Fibroblast of skin of right biceps (primary cell): ENCODE measurements around the gene CGRRF1.

Source experiments
- DNase-seq: peaks from one replicate; pipeline ENCODE4 v3.0.0-alpha.2; 2013

CGRRF1 gene

DNA sequence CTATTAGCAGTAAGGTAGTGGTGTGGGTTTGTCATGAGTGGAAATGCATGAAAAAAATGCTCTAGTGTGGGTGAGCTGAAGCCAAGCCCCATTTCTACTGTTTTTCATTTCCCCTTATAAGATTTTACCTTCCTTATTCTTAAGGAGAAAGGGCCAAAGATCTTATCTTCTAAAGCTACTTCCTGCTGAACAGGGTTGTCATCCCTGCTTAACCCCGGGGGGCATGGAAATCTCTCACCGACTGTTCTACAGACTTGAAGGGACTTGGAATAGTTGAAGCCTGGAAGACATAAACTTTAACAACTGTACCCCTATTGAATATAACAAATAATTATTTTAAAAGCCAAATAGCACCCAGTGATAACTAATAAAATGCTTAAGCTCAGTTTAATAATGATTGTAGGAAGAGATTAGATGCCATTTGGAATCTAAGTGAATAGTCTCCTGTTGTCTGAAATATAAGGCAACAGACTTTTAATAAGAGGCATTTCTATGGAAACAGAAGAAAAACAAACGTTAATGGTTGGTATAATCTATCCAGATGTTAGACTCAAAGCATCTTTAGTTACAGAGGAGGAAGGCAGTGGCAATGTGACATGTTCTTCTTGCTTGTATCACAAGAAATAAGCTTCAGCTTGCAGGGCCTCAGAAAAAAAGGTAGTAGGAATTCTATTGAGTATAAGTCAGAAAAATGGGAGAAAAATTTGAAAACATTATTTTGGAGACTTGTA lies 19.1 kb upstream of the CGRRF1 start:
- no peak for DNase-seq

DNA sequence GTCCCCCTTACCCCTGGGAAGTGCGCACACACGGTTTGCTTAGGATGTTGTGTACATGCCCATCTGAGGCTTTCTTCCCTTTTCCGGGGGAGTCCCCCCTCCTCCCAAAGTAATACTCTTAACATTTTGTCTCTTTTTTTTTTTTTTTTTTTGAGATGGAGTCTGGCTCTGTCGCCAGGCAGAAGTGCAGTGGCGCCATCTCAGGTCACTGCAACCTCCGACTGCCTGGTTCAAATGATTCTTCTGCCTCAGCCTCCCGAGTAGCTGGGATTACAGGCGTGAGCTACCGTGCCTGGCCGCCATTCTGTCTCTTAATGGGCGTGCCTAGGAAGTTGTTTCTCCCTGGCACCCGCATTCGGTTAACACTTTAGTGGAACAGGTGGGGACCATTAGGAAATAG lies 16.4 kb upstream of the CGRRF1 start:
- DNase-seq: no peak

DNA sequence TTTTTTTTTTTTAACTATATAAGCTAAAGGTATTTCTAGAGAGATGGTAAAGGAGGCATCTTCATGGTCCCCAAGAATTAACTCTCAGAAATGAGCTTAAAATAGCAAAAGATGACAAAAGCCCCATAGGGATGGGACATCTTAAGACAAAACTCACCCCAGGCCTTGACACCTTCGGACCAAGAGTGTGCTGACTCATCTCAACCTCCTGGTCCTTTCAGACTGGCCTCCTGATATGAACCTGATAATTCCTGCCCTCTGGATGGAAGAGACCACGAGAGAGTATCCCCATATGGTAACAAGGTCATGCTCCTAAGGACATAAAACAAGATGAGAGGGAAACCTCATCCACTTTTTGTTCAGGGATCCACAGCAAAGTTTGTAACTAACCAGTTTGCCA lies 12.5 kb upstream of the CGRRF1 start:
- no peak for DNase-seq

DNA sequence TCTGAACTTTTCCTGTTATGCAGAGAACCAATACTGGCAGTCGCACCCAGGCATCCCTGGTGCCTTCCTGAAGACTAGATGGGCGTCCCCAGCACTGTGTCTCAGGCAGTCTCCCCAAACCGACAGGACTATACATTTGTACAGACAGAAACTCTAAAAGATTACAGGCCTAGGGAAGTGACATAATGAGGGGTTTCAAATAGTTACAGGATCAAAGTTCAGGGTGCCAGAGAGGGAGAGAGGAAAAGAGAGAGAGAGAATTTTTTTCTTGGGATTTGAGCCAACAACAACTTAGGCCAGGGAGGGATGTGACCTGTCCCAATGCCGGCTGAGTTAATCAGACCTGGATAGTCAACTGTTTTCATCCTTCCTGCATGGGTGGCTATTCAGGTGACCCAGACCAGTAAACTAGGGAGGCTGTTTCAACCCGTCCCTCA lies 11.6 kb upstream of the CGRRF1 start:
- no peak for DNase-seq

DNA sequence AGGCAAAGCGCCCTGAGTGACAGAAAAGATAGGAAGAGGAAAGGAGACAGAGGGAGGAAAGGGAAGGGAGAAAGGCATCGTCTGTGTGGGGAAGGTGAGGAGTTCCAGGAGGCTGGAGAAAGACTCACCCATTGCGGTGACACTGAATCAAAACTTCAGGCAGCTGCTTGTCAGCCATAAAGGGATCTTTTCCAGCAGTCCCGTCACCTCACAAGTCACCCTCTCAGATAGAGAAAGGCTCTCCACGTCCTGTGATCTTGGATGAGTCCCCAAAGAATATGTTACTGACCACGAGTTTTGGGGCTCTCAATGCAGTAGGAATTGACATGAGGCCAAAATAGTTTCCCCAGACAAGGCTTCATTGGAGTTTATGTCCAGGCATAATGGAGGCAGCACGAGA lies 11.1 kb upstream of the CGRRF1 start:
- no peak for DNase-seq

DNA sequence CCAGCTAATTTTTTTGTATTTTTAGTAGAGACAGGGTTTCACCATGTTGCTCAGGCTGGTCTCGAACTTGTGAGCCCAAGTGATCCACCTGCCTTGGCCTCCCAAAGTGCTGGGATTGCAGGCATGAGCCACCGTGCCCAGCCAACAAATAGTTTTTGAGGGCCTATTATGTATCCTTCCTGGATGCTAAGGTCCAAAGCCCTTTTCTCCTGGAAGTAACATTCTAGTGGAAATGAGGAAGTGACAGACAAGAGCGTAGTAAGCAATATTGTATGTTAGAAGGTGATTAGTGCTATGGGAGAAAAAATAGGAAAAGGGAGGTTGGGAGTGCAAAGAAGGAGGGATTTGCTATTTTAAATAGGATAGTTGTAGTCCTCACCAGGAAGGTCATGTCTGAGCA lies 9.0 kb upstream of the CGRRF1 start:
- no peak for DNase-seq

DNA sequence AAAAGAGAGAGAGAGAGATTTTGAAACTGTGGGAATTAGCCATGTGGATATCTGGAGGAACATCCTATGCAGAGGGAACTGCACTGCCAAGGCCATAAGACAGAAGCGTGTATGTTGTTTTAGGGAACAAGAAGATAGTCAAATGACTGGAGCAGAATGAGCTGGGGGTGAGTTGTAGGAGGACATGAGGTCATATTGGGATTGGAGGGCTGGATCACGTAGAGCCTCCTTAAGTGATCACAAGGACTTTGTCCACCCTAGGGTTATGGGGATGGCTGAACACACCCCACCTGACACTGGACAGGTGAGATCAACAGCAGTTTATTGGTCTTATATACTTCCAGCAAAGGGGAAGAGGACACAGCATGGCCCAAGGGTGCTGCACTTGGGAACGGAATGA lies 8.2 kb upstream of the CGRRF1 start:
- DNase-seq: no peak

DNA sequence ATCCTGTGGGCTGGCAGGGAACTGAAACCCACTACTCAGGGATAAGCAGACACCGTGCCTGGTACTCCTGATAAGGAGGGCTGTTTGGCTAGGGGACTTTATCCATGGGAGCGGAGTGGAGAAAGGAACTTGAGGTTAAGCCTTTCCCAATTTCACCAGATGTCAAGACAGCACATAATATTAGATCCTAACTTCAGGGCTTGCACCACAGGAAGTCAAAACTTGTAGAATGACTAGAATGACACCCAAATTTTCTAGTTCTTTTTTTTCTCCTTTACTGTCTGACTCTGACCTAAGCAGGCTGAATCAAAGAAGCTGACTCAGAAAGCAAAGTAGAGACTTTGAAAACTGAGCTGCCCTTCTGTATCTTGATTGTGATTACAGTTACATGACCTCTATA lies 7.1 kb upstream of the CGRRF1 start:
- peak; percentile 28 for DNase-seq

DNA sequence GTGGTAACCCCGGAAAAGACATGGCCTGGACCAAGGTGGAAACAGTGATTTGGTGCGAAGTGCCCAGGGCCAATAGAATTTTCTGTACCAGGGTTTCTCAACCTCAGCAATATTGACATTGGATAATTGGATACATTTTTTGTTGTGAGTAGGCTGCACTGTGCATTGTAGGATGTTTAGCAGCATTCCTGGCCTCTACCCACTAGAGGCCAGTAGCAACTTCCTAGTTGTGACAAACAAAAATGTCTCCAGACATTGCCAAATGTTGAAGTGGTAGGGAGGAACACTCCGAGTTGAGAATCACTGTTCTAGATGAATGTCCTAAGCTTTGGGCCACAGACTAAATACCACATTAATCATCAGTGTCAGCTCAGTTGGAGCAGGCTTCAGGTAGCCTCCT lies 6.2 kb upstream of the CGRRF1 start:
- DNase-seq: peak; percentile 57

DNA sequence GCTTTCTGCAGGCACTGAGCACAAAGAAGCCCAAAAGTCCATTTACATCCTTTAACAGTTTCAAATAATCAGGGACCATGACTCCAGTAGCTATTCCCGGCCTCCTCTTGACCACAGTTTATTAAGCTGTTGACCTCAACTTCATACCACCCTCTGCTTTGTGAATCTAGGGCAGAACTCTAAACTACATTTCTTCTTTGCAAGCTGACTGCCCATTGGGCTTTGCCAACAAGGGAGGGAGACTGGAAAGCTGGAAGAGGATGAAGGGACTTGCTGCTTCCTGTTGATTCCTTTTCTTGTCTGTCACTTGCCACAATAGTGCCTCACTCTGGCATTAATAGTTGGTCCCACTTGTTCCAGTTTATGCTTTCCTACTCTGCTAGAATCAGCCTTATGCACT lies 2.7 kb downstream of the CGRRF1 start:
- no peak for DNase-seq

DNA sequence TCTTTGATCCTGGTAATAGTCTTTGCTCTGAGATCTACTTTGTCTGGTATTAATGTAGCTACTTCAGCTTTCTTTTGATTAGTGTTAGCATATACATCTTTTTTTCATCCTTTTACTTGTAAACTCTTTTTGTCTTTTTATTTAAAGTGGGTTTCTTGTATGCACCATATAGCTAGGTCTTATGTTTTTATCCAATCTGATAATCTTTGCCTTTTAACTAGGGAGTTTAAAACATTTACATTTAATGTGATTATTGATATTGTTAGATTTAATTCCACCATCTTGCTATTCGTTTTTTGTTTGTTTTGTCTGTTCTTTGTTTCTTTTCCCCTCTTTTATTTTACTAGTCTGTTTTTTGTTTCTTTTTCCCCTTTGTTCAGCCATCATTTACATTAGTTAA lies 6.0 kb downstream of the CGRRF1 start:
- no peak for DNase-seq

DNA sequence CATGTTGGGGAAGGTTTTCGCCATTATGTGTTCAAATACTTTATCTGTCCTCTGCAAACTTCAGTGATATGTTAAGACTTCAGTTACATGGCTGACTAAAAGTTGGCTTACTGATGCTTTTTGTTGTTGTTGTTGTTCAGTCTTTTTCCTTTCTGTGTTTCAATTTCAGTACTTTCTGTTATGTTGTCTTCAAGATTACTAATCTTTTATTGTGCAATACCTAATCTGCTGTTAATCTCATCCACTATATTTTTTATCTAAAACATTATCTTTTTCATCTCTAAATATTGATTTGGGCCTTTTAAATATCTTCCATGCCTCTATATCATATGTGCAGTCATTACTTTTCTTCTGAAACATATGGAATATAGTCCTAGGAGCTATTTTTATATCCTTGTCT lies 7.0 kb downstream of the CGRRF1 start:
- DNase-seq: no peak

DNA sequence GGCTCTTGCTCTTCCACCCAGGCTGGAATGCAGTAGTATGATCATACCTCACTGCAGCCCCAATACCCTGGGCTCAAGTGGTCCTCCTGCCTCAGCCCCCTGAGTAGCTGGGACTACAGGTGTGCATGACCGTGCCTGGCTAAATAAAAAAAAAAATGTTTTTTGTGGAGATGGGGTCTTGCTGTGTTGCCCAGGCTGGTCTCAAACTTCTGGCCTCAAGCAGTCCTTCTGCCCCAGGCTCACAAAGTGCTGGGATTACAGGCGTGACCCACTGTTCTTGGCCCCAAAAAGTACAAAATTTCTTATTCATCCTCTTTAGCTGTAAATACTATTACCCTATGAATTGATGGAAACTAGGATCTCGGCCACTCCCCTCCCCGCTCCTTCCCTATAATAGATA lies 14.7 kb downstream of the CGRRF1 start:
- DNase-seq: no peak

DNA sequence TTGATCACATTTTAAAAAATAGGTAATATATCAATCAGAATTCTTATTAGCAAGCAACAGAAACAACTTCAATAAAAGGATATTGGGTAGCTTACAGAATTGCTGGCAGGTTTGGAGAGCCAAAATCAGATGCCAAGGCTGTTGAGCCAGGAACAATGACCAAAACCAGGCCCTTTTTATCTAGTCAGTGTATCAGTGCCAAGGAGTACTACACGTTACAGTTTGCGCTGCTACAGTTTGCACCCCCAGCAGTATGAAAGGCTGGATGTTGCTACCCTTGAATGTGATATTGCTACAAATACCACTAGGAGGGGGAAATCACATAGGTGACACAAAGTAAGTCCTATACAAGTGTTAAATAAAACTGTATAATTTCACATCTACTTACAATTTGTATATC lies 19.3 kb downstream of the CGRRF1 start:
- no peak for DNase-seq

DNA sequence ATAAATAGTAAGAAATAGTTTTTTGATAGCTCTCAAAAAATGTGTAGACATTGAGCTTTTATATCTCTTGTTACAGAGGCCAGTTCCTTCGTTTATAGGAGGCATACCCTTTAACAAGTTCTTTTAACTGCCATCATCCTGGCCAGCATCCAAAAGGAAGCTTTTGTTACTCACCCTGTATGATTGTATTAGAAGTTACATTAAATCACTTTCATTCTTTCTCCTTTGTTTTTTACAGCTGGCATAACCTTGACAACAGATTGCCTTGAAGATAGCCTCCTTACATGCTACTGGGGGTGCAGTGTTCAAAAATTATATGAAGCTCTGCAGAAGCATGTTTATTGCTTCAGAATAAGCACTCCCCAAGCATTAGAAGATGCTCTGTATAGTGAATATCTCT lies 20.1 kb downstream of the CGRRF1 start:
- DNase-seq: peak; percentile 65

DNA sequence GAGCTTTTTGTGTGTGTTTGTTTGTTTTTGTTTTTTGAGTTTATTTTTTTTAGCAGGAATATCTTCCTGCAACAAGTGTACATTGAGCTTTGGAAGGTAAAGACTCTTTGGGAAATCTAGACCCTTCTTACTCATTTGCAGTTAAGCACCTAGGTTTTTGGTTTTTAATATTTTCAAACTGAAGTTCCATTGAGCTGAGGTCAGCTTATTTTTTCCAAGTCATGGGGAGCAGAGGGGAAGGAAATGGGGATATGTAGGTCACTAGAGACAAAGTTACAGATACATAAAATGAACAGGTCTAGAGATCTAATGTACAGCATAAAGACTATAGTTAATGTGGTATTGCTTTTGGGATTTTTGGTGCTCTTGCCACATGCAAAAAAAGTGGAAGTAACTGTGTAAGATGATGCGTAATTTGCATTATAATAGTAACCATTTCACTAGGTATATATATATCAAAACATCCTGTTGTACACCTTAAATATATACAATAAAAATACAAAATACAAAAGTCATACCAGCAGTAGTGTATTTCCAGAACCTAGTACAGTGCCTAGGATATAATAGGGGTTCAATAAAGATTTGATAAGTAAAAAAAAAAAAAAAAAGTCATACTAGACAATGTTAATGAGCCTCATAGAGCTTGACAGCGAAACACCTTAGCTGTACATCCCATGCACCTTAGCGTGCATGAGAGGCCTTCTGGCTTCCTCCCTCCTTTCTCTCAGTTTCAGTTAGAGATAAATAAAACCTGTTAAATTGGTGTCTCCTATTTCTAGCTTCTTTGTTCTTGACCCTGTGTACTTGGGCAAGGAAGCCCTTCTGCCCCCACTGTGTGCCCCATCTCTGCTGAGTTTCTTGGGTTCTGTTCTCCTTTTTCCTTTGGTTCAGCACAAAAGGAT lies 22.7 kb downstream of the CGRRF1 start:
- no peak for DNase-seq

DNA sequence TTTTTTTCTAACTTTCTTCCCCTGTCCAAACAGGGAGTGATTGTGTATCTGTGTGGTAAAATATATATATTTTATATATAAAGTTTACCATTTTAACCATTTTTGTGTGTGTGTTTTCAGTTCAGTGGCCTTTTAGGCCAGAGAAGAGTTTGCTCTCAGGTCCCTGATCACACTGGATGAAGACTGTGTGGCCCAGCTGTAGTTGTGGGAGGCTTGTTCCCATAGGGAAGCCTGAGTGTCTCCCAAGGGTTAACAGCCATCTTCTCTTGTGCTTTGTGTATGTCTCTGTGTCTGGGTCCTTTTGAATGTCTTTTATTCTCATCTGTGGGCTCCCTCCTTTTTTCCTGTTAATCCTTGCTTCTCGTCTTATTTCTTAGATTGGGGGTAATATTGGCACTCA lies 23.4 kb downstream of the CGRRF1 start:
- DNase-seq: no peak

DNA sequence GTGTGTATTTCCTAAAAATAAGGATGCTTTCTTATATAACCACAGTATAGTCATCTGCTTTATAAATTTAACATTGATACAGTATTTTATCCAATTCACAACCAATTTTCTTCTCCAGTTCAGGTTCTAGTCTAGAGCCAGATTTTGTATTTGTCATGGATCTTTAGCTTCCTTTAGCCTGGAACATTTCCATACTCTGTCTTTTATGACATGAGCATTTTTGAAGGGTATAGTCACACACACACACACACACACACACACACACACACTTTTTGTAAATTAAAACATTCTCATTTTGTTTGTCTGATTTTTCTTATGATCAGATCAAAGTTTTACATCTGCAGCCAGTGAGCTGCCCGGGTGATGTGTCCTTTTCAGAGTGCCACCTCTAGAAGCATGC lies 25.4 kb downstream of the CGRRF1 start:
- peak; percentile 37 for DNase-seq

DNA sequence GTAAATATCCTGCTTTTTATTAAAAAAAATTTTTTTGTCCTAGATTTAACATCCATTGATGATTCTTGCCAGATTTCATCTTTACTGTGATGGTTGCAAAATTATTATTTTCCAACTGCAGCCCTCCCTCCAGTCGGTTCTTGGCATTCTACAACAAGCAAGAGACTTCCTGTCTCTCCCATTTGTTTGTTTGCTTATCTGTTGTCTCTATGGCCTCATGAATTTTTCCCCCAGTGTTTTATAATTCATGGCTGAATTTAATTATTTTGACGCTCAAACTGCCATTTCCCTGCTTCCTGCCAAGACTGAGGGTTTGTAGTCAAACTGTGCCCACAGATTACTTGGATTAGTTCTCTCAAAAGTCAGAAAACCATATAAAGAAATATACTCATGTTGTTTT lies 25.9 kb downstream of the CGRRF1 start:
- no peak for DNase-seq

DNA sequence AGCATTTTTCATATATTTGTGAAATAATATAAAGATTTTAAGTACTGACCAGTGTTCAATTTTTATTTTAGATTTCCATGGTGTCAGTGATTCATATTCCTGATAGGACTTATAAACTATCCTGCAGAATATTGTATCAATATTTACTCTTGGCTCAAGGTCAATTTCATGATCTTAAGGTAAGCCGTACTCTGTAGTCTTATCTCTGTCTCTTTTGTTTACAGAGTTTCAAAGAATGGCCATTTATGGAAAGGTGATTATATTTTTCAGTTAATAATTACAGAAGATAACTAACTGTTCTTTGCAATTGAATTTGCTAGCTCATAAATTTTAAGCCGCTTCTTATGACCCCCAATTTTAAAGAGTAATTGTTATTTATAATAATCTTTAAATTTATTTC lies 27.9 kb downstream of the CGRRF1 start:
- DNase-seq: no peak

DNA sequence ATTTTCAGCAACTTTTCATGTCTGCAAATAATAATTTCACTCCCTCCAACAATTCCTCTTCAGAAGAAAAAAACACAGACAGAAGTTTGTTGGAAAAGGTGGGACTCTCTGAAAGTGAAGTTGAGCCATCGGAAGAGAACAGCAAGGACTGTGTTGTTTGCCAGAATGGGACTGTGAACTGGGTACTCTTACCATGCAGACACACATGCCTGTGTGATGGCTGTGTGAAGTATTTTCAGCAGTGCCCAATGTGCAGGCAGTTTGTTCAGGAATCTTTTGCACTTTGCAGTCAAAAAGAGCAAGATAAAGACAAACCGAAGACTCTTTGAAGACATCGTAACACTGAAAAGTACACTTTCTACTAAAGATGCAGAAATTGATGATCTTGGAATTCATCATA lies 28.3 kb downstream of the CGRRF1 start:
- no peak for DNase-seq

DNA sequence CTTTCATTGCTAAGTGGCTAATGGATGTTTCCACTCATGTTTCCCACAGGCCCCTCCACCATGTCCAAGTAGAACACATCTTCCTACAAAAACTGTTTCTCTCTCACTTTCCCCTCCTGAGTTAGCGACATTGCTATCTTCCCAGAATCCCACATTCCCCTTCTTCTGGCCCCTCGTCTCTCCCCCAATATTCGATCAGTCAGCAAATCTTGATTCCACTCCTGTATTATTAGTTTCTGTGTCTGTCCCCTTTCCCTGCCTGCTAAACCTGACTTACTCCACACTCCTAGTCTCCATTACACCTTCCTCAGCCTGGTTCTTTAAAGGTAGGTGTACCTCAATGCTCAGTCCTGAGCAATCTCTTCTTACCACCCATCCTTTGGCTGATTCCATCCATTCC lies 37.9 kb downstream of the CGRRF1 start:
- DNase-seq: no peak

DNA sequence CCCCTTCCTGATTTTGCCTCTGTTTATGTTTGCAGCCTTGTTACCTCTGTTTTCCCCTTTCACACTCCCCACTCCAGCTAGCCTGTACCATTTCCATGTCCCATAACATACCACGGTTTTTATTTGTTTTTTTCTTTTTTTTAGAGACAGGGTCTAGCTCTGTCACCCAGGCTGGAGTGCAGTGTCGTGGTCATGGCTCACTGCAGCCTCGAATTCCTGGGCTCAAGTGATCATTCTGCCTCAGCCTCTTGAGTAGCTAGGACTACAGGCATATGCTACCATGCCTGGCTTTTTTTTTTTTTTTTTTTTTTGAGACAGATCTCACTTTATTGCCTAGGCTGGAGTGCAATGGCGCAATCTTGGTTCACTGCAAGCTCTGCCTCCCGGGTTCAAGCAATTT lies 38.8 kb downstream of the CGRRF1 start:
- DNase-seq: no peak

DNA sequence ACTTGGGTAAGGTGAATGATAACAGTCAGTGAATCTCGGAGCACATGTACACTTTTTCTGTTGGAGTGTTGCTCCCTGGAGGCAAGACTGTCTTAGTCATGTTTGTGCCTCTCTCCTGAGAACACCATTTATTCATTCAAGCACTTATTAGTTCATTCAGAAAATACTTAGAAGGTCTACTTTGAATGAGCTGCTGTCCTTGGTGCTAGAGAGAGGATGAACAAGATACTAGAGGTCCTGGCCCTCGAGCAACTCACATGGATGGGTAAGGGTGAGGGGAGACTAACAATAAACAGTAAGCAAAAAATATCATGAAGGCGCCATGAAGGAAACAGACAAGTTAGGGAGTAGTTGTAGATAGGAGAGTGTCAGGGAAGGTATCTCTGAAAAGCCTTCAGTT lies 40.2 kb downstream of the CGRRF1 start:
- peak; percentile 25 for DNase-seq

DNA sequence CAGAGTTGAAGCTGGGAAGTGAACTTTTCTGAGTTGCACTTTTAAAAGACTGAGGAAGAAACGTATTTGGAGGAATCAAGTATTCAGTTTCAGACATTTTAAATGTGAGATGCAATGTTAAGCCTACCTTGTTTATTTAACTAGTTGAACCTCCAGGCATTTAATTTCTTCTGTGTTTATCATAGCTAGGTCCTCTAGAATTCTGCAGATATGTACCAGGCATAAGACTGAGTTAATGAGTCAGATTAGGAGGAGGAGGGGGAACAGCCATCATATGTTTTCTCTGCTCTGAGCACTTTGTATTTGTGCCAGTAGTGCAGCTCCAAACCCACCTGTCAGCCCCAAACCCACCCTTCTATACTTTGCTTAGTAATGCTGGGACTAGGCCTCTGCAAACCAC lies 40.8 kb downstream of the CGRRF1 start:
- DNase-seq: no peak
